ENCODE data around the gene ARAP1. TPM values are rescaled to one million over a fixed set of nuclear protein-coding genes. Genes with fewer than 3 reads are reported as not detected.

Gene ARAP1
- total RNA-seq, 2 donors from 2014 or later = 74.4 to 88.3 TPM

DNA sequence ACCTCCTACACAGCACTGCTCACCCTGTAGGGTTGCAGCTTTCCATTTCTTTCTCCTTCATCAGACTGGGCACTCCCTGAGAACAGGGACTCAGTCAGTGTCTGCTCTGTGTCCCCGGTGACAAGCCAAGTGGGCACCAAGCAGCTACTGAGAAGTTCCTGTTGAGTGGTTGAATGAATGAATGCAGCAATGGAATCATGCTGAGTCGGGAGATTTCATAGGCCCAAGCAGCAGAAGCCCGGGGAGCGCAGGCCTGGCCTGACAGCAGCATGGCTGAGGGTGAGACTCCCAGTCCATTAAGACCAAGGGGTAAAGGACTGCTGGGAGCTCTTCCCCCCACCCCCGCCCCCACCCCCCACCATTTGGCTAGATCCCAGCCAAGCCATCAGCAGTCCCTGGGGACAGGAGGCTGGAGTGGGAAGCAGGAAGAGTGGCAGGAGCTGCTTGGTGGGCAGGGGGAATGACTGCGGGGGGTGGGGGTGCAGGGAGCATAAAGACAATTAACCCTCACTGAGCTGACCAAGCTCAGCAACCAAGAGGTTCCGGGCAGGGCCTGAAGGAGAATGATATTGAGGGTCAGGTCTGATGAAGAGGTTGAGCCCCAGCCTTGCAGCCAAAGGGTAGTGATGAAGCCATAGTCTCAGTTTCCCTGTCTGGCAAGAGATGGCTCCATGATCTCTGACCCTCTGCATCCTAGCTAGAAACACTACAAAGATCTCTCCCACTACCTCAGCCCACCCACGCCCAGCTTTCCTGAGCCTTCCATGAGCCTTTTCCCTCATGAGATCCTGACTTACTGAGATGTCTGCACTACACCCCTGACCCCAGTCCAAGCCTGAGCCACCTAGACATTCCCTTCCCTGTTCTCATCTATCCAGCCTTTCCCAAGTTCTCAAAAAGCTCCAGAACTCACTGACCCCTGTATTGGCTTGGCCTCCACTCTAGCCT, 80.8 kb downstream of the ARAP1 start:
- Mint-ChIP-seq H3K4me3 (no peak overlapping the region), H3K4me1 (peaks cover 57% of the 10 kb centered on the region), H3K27ac (no peak overlapping the region), H3K9me3 (peaks cover 14% of the 10 kb centered on the region), H3K27me3 (ENCODE audit: insufficient read depth) (peaks cover 5% of the 10 kb centered on the region), H3K36me3 (ENCODE audit: low read depth) (peaks cover 8% of the 10 kb centered on the region)
- Histone ChIP-seq H3K4me1 (ENCODE audit: control insufficient read depth, insufficient read depth, low read length) (peaks cover 19% of the 10 kb centered on the region), H3K36me3 (ENCODE audit: control insufficient read depth, insufficient read depth, low read length) (no peaks in the 10 kb centered on the region), H3K27me3 (ENCODE audit: control insufficient read depth, insufficient read depth, low read length, poor library complexity, severe bottlenecking) (peaks cover 7% of the 10 kb centered on the region), H3K9ac (ENCODE audit: extremely low read depth, low read length, poor library complexity, severe bottlenecking) (no peak overlapping the region), H3K9me3 (ENCODE audit: control insufficient read depth, low read length) (peaks cover 13% of the 10 kb centered on the region), H3K27ac (ENCODE audit: low read depth, low read length) (no peak overlapping the region), H3K4me3 (ENCODE audit: low read length) (no peak overlapping the region)
- no peak for DNase-seq
- TF ChIP-seq, protein P1, sequence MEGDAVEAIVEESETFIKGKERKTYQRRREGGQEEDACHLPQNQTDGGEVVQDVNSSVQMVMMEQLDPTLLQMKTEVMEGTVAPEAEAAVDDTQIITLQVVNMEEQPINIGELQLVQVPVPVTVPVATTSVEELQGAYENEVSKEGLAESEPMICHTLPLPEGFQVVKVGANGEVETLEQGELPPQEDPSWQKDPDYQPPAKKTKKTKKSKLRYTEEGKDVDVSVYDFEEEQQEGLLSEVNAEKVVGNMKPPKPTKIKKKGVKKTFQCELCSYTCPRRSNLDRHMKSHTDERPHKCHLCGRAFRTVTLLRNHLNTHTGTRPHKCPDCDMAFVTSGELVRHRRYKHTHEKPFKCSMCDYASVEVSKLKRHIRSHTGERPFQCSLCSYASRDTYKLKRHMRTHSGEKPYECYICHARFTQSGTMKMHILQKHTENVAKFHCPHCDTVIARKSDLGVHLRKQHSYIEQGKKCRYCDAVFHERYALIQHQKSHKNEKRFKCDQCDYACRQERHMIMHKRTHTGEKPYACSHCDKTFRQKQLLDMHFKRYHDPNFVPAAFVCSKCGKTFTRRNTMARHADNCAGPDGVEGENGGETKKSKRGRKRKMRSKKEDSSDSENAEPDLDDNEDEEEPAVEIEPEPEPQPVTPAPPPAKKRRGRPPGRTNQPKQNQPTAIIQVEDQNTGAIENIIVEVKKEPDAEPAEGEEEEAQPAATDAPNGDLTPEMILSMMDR (conservative IDR thresholded peaks at IDR 0.05) = no peak
- 78 to 93% methylated on average over 2 to 7 of the region's 8 CpGs for WGBS, 2 experiments (ENCODE audit: insufficient coverage in 1 of 2, insufficient read length in 1 of 2)

DNA sequence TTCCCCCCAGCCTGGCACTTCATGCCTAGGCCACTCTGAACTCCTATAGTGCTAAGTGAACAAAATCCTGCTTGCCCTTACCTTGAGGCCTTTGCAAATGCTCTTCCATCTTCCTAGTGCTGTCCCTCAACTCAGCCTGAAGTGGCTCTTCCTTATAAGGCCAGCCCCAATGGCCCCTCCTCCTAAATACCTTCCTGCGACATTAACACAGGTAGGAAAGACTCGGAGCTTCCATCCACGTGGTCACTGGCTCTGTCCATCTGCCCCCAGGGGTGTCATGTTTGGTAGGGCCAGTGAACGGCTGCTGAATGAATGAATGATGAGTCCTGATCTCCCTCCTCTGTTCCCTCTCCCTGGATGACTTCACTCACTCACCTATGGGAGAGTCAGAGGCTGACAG, 82.2 kb downstream of the ARAP1 start:
- WGBS, 2 experiments (ENCODE audit: insufficient coverage in 1 of 2, insufficient read length in 1 of 2) = 55 to 83% methylated on average over 1 to 4 of the region's 4 CpGs
- H3K36me3 Mint-ChIP-seq (ENCODE audit: low read depth) = peaks cover 8% of the 10 kb centered on the region
- H3K4me3 ChIP-seq (ENCODE audit: low read length) = no peak overlapping the region
- H3K9me3 Mint-ChIP-seq = peaks cover 15% of the 10 kb centered on the region
- H3K4me3 Mint-ChIP-seq = no peak overlapping the region
- DNase-seq = peak; percentile 72
- TF ChIP-seq, protein P1 (conservative IDR thresholded peaks at IDR 0.05) = no peak
- H3K4me1 ChIP-seq (ENCODE audit: control insufficient read depth, insufficient read depth, low read length) = peaks cover 9% of the 10 kb centered on the region
- H3K4me1 Mint-ChIP-seq = peaks cover 50% of the 10 kb centered on the region
- peaks cover 5% of the 10 kb centered on the region for H3K27me3 Mint-ChIP-seq (ENCODE audit: insufficient read depth)
- H3K9ac ChIP-seq (ENCODE audit: extremely low read depth, low read length, poor library complexity, severe bottlenecking) = no peak overlapping the region
- no peak overlapping the region for H3K27ac ChIP-seq (ENCODE audit: low read depth, low read length)
- peaks cover 7% of the 10 kb centered on the region for H3K27me3 ChIP-seq (ENCODE audit: control insufficient read depth, insufficient read depth, low read length, poor library complexity, severe bottlenecking)
- H3K9me3 ChIP-seq (ENCODE audit: control insufficient read depth, low read length) = peaks cover 13% of the 10 kb centered on the region
- H3K27ac Mint-ChIP-seq = no peak overlapping the region
- H3K36me3 ChIP-seq (ENCODE audit: control insufficient read depth, insufficient read depth, low read length) = no peaks in the 10 kb centered on the region

DNA sequence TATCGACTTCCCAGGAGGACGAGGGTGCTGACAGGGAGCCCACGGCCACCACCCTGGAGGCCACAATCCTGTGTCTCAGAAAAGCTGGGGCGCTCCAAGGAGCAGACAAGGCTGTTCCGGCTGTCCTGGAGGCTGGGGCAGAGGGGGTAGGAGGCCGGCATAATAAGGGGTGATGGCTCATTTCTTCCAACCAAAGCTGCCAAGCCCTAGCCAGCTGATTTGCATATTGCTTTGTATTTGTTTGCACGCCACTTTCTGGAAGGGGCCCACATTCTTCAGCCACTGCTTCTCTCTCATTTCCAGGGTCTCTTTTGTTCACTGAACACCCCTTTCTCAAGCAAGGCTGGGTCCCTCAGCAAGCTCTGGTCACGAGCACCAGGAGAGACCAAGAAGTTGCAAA, 82.7 kb downstream of the ARAP1 start:
- peaks cover 8% of the 10 kb centered on the region for H3K36me3 Mint-ChIP-seq (ENCODE audit: low read depth)
- no peaks in the 10 kb centered on the region for H3K36me3 ChIP-seq (ENCODE audit: control insufficient read depth, insufficient read depth, low read length)
- peaks cover 15% of the 10 kb centered on the region for H3K9me3 Mint-ChIP-seq
- H3K4me3 Mint-ChIP-seq = no peak overlapping the region
- no peak overlapping the region for H3K27ac Mint-ChIP-seq
- H3K27me3 Mint-ChIP-seq (ENCODE audit: insufficient read depth) = peaks cover 5% of the 10 kb centered on the region
- no peak overlapping the region for H3K27ac ChIP-seq (ENCODE audit: low read depth, low read length)
- peaks cover 45% of the 10 kb centered on the region for H3K4me1 Mint-ChIP-seq
- 86 to 90% methylated on average over 5 to 8 of the region's 8 CpGs for WGBS, 2 experiments (ENCODE audit: insufficient coverage in 1 of 2, insufficient read length in 1 of 2)
- no peak for DNase-seq
- no peak overlapping the region for H3K4me3 ChIP-seq (ENCODE audit: low read length)
- TF ChIP-seq, protein P1 (conservative IDR thresholded peaks at IDR 0.05) = no peak
- H3K9me3 ChIP-seq (ENCODE audit: control insufficient read depth, low read length) = peaks cover 13% of the 10 kb centered on the region
- H3K9ac ChIP-seq (ENCODE audit: extremely low read depth, low read length, poor library complexity, severe bottlenecking) = no peak overlapping the region
- peaks cover 6% of the 10 kb centered on the region for H3K4me1 ChIP-seq (ENCODE audit: control insufficient read depth, insufficient read depth, low read length)
- H3K27me3 ChIP-seq (ENCODE audit: control insufficient read depth, insufficient read depth, low read length, poor library complexity, severe bottlenecking) = peaks cover 7% of the 10 kb centered on the region

All from endodermal cell (in vitro differentiated cells).